Endothelial cell of coronary artery (primary cell): ENCODE measurements around the gene EEF2. TPM values are rescaled to one million over a fixed set of nuclear protein-coding genes. Genes with fewer than 3 reads are reported as not detected.

ENCODE experiments used
- total RNA-seq: library from RNA; depleted of rRNA; stranded (reverse); fragments of >200 nt; gene quantifications from 2 replicates; pipeline ENCODE4 v1.2.3, GENCODE V29; 2014

Gene EEF2
- total RNA-seq, result 2,645 and 3,536 TPM in 2 replicates

DNA sequence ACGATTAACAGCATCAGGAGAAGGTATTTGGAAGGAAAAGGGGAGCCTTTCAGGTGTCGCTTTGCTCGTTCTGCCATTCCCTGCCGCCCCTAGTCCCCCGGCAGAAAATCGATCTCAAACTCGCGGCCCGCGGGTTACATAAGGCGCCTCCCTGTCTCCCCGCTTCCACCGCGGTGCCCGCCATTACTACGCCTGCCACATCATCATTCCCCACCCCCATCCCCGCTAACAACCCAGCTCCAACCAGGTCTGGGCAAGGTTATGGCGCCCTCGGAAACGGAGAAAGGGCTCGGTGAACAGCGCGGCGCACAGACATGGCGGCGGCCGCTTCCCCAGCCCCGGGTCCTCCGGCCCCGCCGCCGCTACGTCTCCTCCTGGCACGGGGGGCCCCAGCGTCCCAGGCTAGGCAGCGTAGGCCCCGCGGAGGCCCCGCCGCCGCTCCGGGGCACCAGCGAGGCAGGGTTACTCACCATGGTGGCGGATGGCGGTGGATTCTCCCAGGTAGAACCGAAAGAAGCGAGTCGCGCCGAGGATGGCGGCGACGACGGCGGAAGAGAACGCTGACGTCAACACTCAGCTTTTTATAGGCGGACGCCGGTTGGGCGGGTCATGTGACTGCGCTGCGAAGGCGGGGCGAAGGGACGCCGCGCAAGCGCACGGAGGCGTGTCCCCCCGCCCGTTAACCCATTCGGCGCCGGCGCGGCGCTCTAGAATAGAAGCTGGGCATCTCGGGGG is at the start of gene EEF2:
EEF2 (minus strand) TSS at position 556 of the 735 bp plus-strand sequence; CDS start at position 473, 83 bp downstream.

DNA sequence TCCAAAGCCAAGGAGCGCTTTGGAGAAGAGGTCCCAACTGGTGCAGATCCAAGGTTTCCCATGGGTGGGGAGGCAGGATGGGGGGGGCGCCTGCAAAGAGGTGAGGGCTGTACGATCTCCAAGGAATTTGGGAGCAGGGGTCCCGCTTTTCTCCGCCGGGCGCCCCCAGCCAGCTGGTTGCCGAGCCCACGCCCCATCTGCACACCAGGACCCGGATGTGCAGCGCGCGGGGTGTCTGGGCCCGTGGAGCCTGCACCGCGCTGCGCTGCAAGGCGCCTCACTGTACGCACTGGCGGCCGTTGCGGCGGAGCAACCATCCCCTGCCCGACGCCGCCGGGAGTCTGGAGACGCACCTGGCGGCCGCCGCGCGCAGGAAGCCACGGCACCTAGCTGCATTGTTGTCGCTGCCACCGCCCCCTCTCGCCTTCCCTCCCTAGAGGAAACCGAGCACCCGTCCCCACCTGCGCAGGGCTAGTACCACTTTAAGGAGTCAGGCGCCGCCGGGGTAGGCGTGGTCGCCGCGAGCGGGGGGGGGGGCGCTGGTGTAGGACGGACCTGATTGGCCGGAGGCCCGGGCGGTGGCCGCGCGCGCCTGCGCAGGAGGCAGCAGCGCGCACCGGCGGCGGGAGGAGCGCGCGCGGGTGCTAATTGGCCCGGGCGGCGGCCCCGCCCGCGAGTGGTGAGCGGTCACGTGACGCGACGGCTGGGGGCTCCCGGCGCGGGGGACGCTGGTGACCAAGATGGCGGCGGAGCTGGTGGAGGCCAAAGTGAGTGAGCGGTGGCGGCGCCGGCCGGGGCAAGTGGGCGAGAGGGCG is 22.0 kb upstream of the EEF2 start, which contains the start of gene PIAS4:
PIAS4 (plus strand) TSS at position 716 of the 815 bp plus-strand sequence; CDS start at position 741, 25 bp downstream.

DNA sequence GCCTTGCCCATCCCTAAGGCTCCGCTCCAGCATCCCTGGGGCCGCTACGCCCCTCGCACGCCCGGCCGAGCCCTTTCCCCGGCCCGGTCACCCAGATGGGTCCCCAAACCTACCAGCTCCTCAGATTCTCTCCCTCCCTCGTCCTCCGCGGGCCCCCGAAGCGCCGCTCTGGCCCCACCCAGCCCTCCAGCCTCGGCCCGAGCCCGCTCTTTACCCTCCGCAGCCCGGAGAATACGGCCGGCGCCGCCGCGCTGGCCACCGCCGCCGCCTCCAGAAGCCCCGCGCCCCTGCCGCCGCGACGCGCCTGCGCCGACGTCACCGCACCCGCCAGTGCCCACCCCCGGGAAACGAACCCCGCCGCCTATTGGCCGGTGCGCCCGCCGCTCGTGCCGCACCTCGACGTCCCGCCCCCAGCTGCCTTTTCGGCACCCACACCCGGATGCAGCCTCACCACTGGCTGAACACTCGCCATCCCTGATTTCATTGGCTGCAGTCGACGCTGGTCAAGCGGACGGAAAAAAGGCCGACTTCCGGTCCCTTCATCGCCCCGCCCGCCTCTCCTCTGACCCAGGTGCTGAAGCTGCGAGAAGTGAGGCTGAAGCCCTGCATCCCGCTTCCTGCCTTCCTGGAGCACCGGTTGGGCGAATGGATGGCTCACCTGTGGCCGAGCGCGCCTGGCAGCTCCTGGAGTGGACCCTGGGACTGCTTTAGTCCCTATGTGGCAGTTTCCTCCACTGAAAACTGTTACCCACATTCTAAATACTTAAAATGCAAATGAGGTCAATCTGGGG is 14.3 kb downstream of the EEF2 start, which contains the start of gene DAPK3:
DAPK3 (minus strand) TSS at position 292 of the 791 bp plus-strand sequence. CDS start 1,364 bp downstream, outside the sequence.

DNA sequence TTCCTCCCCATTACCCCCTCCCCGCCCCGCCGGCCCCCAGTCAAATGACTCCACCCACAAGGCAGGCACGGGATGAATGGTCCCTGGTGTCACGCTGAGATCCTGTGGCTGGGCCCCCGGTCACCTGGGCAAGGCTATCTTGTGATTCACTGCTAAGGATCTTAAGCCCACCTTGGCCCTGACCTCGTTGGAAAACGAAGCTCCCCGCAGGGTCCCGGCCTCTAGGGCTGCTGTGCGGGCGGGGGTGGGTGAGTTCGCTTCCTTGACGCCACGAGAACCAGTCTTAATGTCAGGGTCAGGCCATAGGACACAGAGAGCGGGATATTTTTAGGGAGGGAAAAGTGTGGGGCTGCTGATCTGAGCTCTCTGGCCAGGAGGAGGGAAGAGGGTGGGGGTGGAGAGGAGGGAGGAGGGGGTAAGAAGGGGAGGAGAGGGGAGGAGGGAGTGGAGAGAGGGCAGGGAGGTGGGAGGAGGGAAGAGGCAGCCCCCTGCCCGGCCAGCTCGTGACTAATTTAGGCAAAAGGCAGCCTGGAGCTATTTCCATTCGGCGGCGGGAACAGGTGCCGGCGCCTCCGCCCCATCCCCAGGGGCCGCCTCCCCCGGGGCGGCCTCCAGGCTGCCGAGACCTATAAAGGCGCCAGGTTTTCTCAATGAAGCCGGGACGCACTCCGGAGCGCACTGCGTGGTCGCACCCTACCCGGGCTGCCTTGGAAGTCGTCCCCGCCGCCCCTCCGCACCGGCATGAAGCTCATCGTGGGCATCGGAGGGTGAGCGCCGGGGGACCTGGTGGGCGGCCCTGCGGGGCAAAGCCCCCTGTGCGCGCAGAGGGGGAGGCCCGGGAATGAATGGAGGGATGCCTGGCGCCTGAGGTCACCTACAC is 52.1 kb downstream of the EEF2 start, which contains the start of gene NMRK2:
NMRK2 (plus strand) TSS at position 139 of the 880 bp plus-strand sequence; CDS start at position 742, 603 bp downstream.

Other genes with a start within 250 kb of the EEF2 start
- gene APBA3, start 223.8 kb downstream of the EEF2 start, total RNA-seq, result 13.8 and 19.8 TPM in 2 replicates
- gene MRPL54, start 222.8 kb downstream of the EEF2 start, total RNA-seq, result 49.8 and 52.0 TPM in 2 replicates
- gene RAX2, start 213.2 kb downstream of the EEF2 start, total RNA-seq, result not detected in 2 replicates
- gene MATK, start 199.1 kb downstream of the EEF2 start, total RNA-seq, result not detected in 2 replicates
- gene ZFR2, start 116.4 kb downstream of the EEF2 start, total RNA-seq, result not detected in 2 replicates
- not detected in 2 replicates for gene ATCAY, start 104.8 kb downstream of the EEF2 start, total RNA-seq
- gene NMRK2, start 52.4 kb downstream of the EEF2 start, total RNA-seq, result not detected in 2 replicates
- gene DAPK3, start 14.4 kb downstream of the EEF2 start, total RNA-seq, result 170 and 222 TPM in 2 replicates
- 24.5 and 24.6 TPM in 2 replicates for gene PIAS4, start 22.3 kb upstream of the EEF2 start, total RNA-seq
- gene ZBTB7A, start 81.4 kb upstream of the EEF2 start, total RNA-seq, result 8.4 and 15.1 TPM in 2 replicates
- 178 and 202 TPM in 2 replicates for gene MAP2K2, start 138.7 kb upstream of the EEF2 start, total RNA-seq
- gene CREB3L3, start 168.2 kb upstream of the EEF2 start, total RNA-seq, result not detected in 2 replicates
- gene SIRT6, start 197.1 kb upstream of the EEF2 start, total RNA-seq, result 8.9 and 11.7 TPM in 2 replicates
- 0.18 and 0.38 TPM in 2 replicates for gene ANKRD24, start 197.2 kb upstream of the EEF2 start, total RNA-seq
- gene EBI3, start 244.1 kb upstream of the EEF2 start, total RNA-seq, result 0.18 and 0.66 TPM in 2 replicates